MCF 10A (cell line): ENCODE measurements around the gene CYP19A1. TPM values are rescaled to one million over a fixed set of nuclear protein-coding genes. Genes with fewer than 3 reads are reported as not detected.

ENCODE experiments used
- Bru-seq: library from RNA; stranded (reverse); fragments of 400-500 nt; gene quantifications from one replicate; lab custom pipeline; 2021; lab: Mats Ljungman, UMichigan
- BruChase-seq, 2 experiments: library from RNA; stranded (reverse); fragments of 400-500 nt; gene quantifications; one replicate each; lab custom pipeline; 2021; lab: Mats Ljungman, UMichigan
- BruUV-seq: library from RNA; stranded (reverse); fragments of 400-500 nt; replicated peaks from 2 replicates; lab custom pipeline; 2021; lab: Mats Ljungman, UMichigan
- CTCF ChIA-PET: fragments of 300-600 bp; sonication (Branson Sonifier 250); formaldehyde crosslinking; extraction: SDS; loops from one replicate; lab custom pipeline; 2021; ENCODE audit warnings: antibody characterized with exemption, inconsistent platforms; lab: Yijun Ruan, JAX
- POLR2A ChIA-PET: fragments of 300-600, 350-650 bp; sonication (Branson Sonifier 250); formaldehyde crosslinking; extraction: SDS; loops from one replicate; lab custom pipeline; 2020; ENCODE audit warnings: antibody characterized with exemption, inconsistent platforms; lab: Yijun Ruan, JAX
- DNase-seq: peaks from one replicate; pipeline ENCODE4 v3.0.0-alpha.2; 2018; ENCODE audit not compliant: unreplicated experiment
- H3K27ac Mint-ChIP-seq: one replicate; pipeline ENCODE4 v1.8.0; 2022; ENCODE audit warnings: mild to moderate bottlenecking, low read depth, mixed read lengths; ENCODE audit not compliant: unreplicated experiment
- H3K27me3 Mint-ChIP-seq: one replicate; pipeline ENCODE4 v1.8.0; 2022; ENCODE audit warnings: mixed read lengths; ENCODE audit not compliant: insufficient read depth, unreplicated experiment
- H3K36me3 Mint-ChIP-seq: one replicate; pipeline ENCODE4 v1.8.0; 2022; ENCODE audit warnings: mild to moderate bottlenecking, moderate library complexity, mixed read lengths; ENCODE audit not compliant: insufficient read depth, unreplicated experiment
- H3K4me1 Mint-ChIP-seq: one replicate; pipeline ENCODE4 v1.8.0; 2022; ENCODE audit warnings: mixed read lengths; ENCODE audit not compliant: insufficient read depth, unreplicated experiment
- H3K4me3 Mint-ChIP-seq: one replicate; pipeline ENCODE4 v1.8.0; 2022; ENCODE audit warnings: mild to moderate bottlenecking, moderate library complexity, mixed read lengths; ENCODE audit not compliant: unreplicated experiment
- H3K9me3 Mint-ChIP-seq: one replicate; pipeline ENCODE4 v1.8.0; 2022; ENCODE audit warnings: mixed read lengths; ENCODE audit not compliant: unreplicated experiment
- intact Hi-C: fragments of 100-400 bp; cut with micrococcal nuclease; formaldehyde crosslinking; loops from 2 replicates; pipeline ENCODE4 v1.14.1; 2022
- long read RNA-seq: library from polyadenylated mRNA; stranded (forward); transcript quantifications from one replicate; pipeline ENCODE4 v2.0.0, GENCODE V29; 2022
- total RNA-seq: library from RNA; stranded (reverse); gene quantifications from 2 replicates; pipeline ENCODE4 v1.2.3, GENCODE V29; 2022
- TF ChIP-seq, protein P1 (sequence below): fragments of 200-600 bp; IDR thresholded peaks from one replicate; pipeline ENCODE4 v1.8.0; 2022; ENCODE audit warnings: antibody characterized with exemption, mild to moderate bottlenecking; ENCODE audit not compliant: unreplicated experiment

The CYP19A1 gene
- total RNA-seq (1.1 TPM in 1 of 2 replicates, not detected in the other), Bru-seq, nascent RNA (percentile 10 among the genes with signal in this experiment), BruChase-seq, experiment 1, labeled RNA remaining after a 6-hour chase (percentile 7 among the genes with signal in this experiment), BruChase-seq, experiment 2, labeled RNA remaining after a 2-hour chase (percentile 6 among the genes with signal in this experiment)
- long read RNA-seq: 0 reads

DNA sequence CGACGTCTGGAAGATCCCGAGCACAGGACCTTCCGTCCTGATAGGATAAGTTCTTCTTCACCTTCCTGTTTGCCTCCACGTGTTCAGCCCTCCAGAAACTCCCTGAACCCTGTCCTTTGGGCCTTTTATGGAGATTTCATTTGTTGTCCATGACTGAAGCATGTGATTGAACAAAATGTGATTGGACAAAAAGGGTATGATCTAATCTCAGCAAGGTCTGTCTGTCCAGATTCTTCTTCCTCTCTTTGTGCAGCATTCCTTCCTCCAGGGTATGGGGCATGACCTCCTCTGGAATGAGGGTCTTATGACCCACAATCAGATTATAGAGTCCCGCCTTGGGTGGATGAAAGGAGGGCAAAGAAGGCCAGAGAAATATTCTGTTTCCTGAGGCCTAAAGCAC is at the start of gene CYP19A1:
Gene CYP19A1, minus strand, starts transcription at position 101 of the 400 bp plus-strand sequence. CDS start 95,684 bp downstream, outside the sequence.
- intact Hi-C loops: no loop called here
- no peak for DNase-seq
- Mint-ChIP-seq H3K27ac (no peak within 1 kb of the TSS), H3K27me3 (no peaks in the 10 kb centered on the region), H3K9me3 (no peaks in the 10 kb centered on the region), H3K4me3 (no peak within 1 kb of the TSS), H3K4me1 (no peaks in the 10 kb centered on the region), H3K36me3 (no peaks in the 10 kb centered on the region)
- TF ChIP-seq, protein P1, sequence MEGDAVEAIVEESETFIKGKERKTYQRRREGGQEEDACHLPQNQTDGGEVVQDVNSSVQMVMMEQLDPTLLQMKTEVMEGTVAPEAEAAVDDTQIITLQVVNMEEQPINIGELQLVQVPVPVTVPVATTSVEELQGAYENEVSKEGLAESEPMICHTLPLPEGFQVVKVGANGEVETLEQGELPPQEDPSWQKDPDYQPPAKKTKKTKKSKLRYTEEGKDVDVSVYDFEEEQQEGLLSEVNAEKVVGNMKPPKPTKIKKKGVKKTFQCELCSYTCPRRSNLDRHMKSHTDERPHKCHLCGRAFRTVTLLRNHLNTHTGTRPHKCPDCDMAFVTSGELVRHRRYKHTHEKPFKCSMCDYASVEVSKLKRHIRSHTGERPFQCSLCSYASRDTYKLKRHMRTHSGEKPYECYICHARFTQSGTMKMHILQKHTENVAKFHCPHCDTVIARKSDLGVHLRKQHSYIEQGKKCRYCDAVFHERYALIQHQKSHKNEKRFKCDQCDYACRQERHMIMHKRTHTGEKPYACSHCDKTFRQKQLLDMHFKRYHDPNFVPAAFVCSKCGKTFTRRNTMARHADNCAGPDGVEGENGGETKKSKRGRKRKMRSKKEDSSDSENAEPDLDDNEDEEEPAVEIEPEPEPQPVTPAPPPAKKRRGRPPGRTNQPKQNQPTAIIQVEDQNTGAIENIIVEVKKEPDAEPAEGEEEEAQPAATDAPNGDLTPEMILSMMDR: no peak
- ChIA-PET POLR2A (no interaction called here), CTCF (no interaction called here)
- no TSS peak for BruUV-seq

DNA sequence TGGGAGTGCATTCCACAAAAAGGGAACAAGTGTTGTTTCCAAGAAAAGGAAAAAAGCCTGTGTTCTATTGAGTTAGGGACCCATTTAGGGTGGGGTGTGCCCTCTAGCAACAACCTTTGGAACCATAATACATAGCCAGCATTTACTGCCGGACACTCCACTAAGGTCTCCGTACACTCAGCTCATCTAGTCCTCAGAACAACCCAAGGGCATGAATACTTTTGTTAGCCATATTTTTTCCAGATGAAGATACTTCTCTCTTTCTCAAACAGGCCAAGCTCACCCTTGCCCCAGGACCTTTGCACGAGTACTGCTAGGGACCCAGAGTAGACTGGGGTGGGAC is 49.3 kb upstream of the CYP19A1 start:
- no peaks in the 10 kb centered on the region for H3K27me3 Mint-ChIP-seq

DNA sequence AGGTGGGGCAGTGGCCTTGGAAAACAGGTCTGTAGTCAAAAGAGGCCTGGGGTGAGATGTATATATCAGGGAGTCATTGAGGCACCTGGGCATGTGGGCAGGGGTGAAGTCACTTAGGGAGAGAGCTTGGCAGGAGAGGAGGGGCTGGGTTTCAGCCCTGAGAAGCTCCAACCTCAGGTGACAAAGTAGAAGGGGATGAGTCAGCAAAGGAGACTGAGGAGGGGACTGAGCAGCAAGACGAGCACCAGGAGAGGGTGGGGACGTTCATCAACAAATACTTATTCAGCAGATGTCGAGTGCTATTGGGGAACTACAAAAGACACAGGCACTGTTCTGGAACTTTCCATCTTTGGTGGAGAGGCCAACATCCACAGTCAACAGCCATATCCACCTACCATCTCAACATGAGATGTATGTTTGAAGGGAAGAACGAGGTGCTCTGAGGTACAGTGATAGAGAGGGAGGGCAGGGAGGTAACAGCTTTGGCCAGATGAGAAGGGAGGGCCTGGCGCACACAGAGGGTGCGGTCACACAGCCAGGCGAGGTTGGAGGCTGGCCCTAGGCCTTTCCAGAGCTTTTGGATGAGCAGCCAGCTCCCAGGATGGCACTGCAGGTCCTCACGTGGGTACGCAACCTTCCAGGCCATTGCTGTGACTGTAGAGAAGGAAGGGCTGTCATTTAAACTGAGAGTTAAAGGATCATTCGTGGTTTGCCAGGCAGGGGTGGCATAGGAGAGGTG is 48.7 kb upstream of the CYP19A1 start:
- CTCF ChIA-PET: interaction anchor here (0.6 to 4.8 kb wide), 3 partner anchors 15 to 443 kb away, joined by 4 to 25 read pairs (median 23); no protein-coding TSS in a partner anchor
- Mint-ChIP-seq H3K27ac (no peak overlapping the region), H3K4me1 (peaks cover 4% of the 10 kb centered on the region), H3K9me3 (no peaks in the 10 kb centered on the region), H3K4me3 (no peak overlapping the region), H3K27me3 (no peaks in the 10 kb centered on the region), H3K36me3 (no peaks in the 10 kb centered on the region)
- POLR2A ChIA-PET: no interaction called here
- BruUV-seq: no TSS peak
- DNase-seq: no peak
- TF ChIP-seq, protein P1: no peak
- intact Hi-C loops: loop anchor here (10.0 kb wide), 1 partner anchor 472 kb away; no protein-coding TSS in a partner anchor

More for the DNA sequence above, 49.3 kb upstream of the CYP19A1 start:
- TF ChIP-seq, protein P1: no peak
- no peak overlapping the region for H3K27ac Mint-ChIP-seq
- BruUV-seq: no TSS peak
- CTCF ChIA-PET: interaction anchor here (3.8 to 4.8 kb wide), 2 partner anchors 14 to 225 kb away, joined by 23 to 25 read pairs; no protein-coding TSS in a partner anchor
- no peak for DNase-seq
- no peaks in the 10 kb centered on the region for H3K36me3 Mint-ChIP-seq
- intact Hi-C loops: loop anchor here (10.0 kb wide), 1 partner anchor 473 kb away; no protein-coding TSS in a partner anchor
- H3K9me3 Mint-ChIP-seq: no peaks in the 10 kb centered on the region
- H3K4me1 Mint-ChIP-seq: peaks cover 4% of the 10 kb centered on the region
- no peak overlapping the region for H3K4me3 Mint-ChIP-seq
- POLR2A ChIA-PET: no interaction called here

DNA sequence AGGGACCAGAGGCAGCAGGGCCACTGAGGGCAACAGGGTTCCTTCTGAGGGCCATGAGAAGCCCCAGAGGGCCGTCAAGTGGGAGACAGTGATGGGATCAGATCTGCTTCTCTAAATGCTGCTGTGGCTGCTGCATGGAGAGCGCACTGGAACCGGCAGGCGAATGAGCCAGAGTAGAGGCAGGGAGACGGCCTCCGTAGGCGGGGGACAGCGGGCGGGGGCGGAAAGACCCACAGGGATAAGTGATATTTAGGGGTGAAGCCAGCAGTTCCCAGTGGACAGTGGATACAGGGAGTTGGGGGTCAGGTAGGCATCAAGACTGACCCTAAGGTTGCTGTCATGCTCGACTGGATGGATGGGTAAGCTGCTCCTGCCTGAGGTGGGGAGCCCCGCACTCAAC is 48.1 kb upstream of the CYP19A1 start:
- no peaks in the 10 kb centered on the region for H3K36me3 Mint-ChIP-seq
- no peak for DNase-seq
- no peak overlapping the region for H3K4me3 Mint-ChIP-seq
- no peak overlapping the region for H3K27ac Mint-ChIP-seq
- H3K4me1 Mint-ChIP-seq: peaks cover 7% of the 10 kb centered on the region
- POLR2A ChIA-PET: no interaction called here
- intact Hi-C loops: loop anchor here (10.0 kb wide), 1 partner anchor 472 kb away; no protein-coding TSS in a partner anchor
- no peaks in the 10 kb centered on the region for H3K9me3 Mint-ChIP-seq
- TF ChIP-seq, protein P1: no peak
- BruUV-seq: no TSS peak
- H3K27me3 Mint-ChIP-seq: no peaks in the 10 kb centered on the region
- CTCF ChIA-PET: interaction anchor here (0.6 to 4.8 kb wide), 6 partner anchors 15 to 443 kb away, joined by 3 to 25 read pairs (median 4); no protein-coding TSS in a partner anchor
